ENCODE measurements around the gene KXD1. TPM values are rescaled to one million over a fixed set of nuclear protein-coding genes. Genes with fewer than 3 reads are reported as not detected.

KXD1 gene
- total RNA-seq, 1 experiment from 2014 or later: 138 TPM

DNA sequence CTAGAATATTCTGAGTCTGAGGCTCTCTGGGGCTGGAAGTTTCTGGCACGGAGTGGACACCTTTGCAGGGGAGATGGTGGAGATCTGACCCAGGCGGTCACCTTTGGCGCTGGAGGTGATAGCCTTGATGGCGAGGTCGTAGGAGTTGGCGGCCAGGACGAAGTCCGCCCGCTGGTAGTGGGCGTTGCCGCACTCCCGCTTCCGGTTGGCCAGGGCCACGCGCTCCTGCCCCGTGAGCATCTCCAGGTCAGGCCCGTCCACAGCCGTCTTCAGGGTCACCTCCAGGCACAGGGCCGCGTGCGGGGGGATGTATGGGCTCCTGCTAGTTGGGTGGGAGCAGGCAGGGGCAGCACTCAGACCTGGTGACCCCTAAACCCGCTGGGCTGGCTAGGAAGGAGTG is 19.6 kb upstream of the KXD1 start:
- no peak for DNase-seq
- Histone ChIP-seq H3K4ac (ENCODE audit: low read depth, low read length) (no peak overlapping the region), H3K79me1 (ENCODE audit: insufficient read depth, low read depth, low read length, poor library complexity, severe bottlenecking) (peaks cover 3% of the 10 kb centered on the region), H2AK5ac (ENCODE audit: insufficient read length, low read length) (no peak overlapping the region), H2BK15ac (ENCODE audit: low read depth, low read length) (no peak overlapping the region), H4K91ac (ENCODE audit: insufficient read length, low read depth, low read length) (no peak overlapping the region), H3K18ac (ENCODE audit: insufficient read length, low read depth, low read length) (no peak overlapping the region), H3K56ac (ENCODE audit: insufficient read length, low read depth, low read length) (no peak overlapping the region), H4K8ac (replicated peaks; ENCODE audit: insufficient read length, low read depth, low read length) (no peak overlapping the region), H3K27ac (ENCODE audit: insufficient read length, low read depth, low read length) (no peak overlapping the region), H3K4me1 (ENCODE audit: insufficient read depth, low read length) (no peaks in the 10 kb centered on the region), H4K5ac (ENCODE audit: insufficient read length, low read depth, low read length) (no peak overlapping the region), H3K9me3 (ENCODE audit: control insufficient read depth, low read depth, low read length) (no peaks in the 10 kb centered on the region), H3K23ac (ENCODE audit: insufficient read length, low read depth, low read length) (no peak overlapping the region), H3T11ph (ENCODE audit: low read length) (no peak overlapping the region), H2BK120ac (ENCODE audit: low read depth, low read length, poor library complexity, severe bottlenecking) (no peak overlapping the region), H3K27me3 (ENCODE audit: insufficient read depth, low read length) (no peaks in the 10 kb centered on the region), H2BK20ac (ENCODE audit: low read depth, low read length, poor library complexity, severe bottlenecking) (no peak overlapping the region), H3K14ac (ENCODE audit: insufficient read depth, low read length) (no peak overlapping the region), H3K4me2 (ENCODE audit: insufficient read depth, insufficient read length, low read length) (no peak overlapping the region), H2AFZ (ENCODE audit: low read length) (no peak overlapping the region), H3K9ac (ENCODE audit: extremely low read depth, insufficient read length, low read length) (no peak overlapping the region), H3K79me2 (ENCODE audit: insufficient read depth, low read length) (no peaks in the 10 kb centered on the region), H2BK5ac (ENCODE audit: insufficient read length, low read length) (no peak overlapping the region), H4K20me1 (ENCODE audit: control insufficient read depth, insufficient read depth, insufficient read length) (no peaks in the 10 kb centered on the region), H3K23me2 (ENCODE audit: insufficient read length, low read depth, low read length, poor library complexity, severe bottlenecking) (peaks cover 3% of the 10 kb centered on the region), H2BK12ac (ENCODE audit: insufficient read length, low read depth, low read length) (no peak overlapping the region)
- Mint-ChIP-seq H3K4me1 (peaks cover 4 to 5% of the 10 kb centered on the region in 2 experiments), H3K4me3 (no peak overlapping the region), H3K27me3 (ENCODE audit: low read depth) (no peaks in the 10 kb centered on the region), H3K36me3 (ENCODE audit: insufficient read depth in 1 of 3, low read depth in 3 of 3) (peaks cover 23 to 70% (median 69%) of the 10 kb centered on the region in 3 experiments; a peak in 6 of 7 replicates), H3K9me3 (no peaks in the 10 kb centered on the region), H3K27ac (no peak overlapping the region)
- TF ChIP-seq, protein P1, sequence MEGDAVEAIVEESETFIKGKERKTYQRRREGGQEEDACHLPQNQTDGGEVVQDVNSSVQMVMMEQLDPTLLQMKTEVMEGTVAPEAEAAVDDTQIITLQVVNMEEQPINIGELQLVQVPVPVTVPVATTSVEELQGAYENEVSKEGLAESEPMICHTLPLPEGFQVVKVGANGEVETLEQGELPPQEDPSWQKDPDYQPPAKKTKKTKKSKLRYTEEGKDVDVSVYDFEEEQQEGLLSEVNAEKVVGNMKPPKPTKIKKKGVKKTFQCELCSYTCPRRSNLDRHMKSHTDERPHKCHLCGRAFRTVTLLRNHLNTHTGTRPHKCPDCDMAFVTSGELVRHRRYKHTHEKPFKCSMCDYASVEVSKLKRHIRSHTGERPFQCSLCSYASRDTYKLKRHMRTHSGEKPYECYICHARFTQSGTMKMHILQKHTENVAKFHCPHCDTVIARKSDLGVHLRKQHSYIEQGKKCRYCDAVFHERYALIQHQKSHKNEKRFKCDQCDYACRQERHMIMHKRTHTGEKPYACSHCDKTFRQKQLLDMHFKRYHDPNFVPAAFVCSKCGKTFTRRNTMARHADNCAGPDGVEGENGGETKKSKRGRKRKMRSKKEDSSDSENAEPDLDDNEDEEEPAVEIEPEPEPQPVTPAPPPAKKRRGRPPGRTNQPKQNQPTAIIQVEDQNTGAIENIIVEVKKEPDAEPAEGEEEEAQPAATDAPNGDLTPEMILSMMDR (conservative IDR thresholded peaks at IDR 0.05): no peak
- WGBS (ENCODE audit: extremely low coverage, insufficient read length, low lambda C conversion rate): no CpG with 5 or more reads among the region's 22 CpGs
